GM12878 (cell line): ENCODE results near the gene CAVIN1. TPM values are rescaled to one million over a fixed set of nuclear protein-coding genes. Genes with fewer than 3 reads are reported as not detected.
A peak's percentile ranks its signal among the peaks of the same experiment; 100 is the strongest.

Experiments used
- CEBPB ChIP-seq, 2 experiments: fragments of 150-350 bp in 1 of 2; IDR thresholded peaks; 2 replicates each; pipeline ENCODE4 v1.6.1; 2012 to 2014; ENCODE audit warnings: low read depth in 2 of 2, low read length in 2 of 2, borderline replicate concordance in 1 of 2, inconsistent platforms in 1 of 2
- ETV6 ChIP-seq, 2 experiments: fragments of 450-650 bp in 1 of 2; IDR thresholded peaks in 1 of 2; conservative IDR thresholded peaks in 1 of 2; 2 replicates each; pipeline ENCODE4 v1.6.1; 2014; ENCODE audit warnings: antibody characterized with exemption in 1 of 2, borderline replicate concordance in 1 of 2, low read depth in 1 of 2, mild to moderate bottlenecking in 1 of 2, moderate library complexity in 1 of 2
- GABPA ChIP-seq: IDR thresholded peaks from 2 replicates; pipeline ENCODE4 v1.6.1; 2014; ENCODE audit warnings: antibody characterized with exemption, low read depth, mild to moderate bottlenecking, inconsistent platforms
- HDAC6 ChIP-seq: fragments of 200-600 bp; sonication (generic); IDR thresholded peaks from one replicate; pipeline ENCODE4 v1.8.0; 2017; ENCODE audit warnings: antibody characterized with exemption; ENCODE audit not compliant: unreplicated experiment
- KLF5 ChIP-seq: fragments of 450-650 bp; IDR thresholded peaks from 2 replicates; pipeline ENCODE4 v1.6.1; 2014; ENCODE audit warnings: mild to moderate bottlenecking; ENCODE audit not compliant: partially characterized antibody
- LARP7 ChIP-seq: fragments of 450-650 bp; IDR thresholded peaks from 2 replicates; pipeline ENCODE4 v1.6.1; 2017; ENCODE audit warnings: mild to moderate bottlenecking
- MTA3 ChIP-seq: IDR thresholded peaks from 2 replicates; pipeline ENCODE4 v1.6.1; 2012; ENCODE audit warnings: low read length, inconsistent platforms, borderline replicate concordance
- POU2F2 ChIP-seq: IDR thresholded peaks from 3 replicates; pipeline ENCODE4 v1.6.1; 2011; ENCODE audit warnings: low read depth, mild to moderate bottlenecking, low read length, borderline replicate concordance
- RBBP5 ChIP-seq: fragments of 200-600 bp; sonication (generic); conservative IDR thresholded peaks from 2 replicates; pipeline ENCODE4 v1.6.1; 2016
- RFX5 ChIP-seq: IDR thresholded peaks from 2 replicates; pipeline ENCODE4 v1.6.1; 2011; ENCODE audit warnings: low read depth, low read length, improper control_type of control experiment
- SREBF2 ChIP-seq: IDR thresholded peaks from 2 replicates; pipeline ENCODE4 v1.6.1; 2012; ENCODE audit warnings: mild to moderate bottlenecking, low read length
- STAT1 ChIP-seq: fragments of 450-650 bp; conservative IDR thresholded peaks from 2 replicates; pipeline ENCODE4 v1.6.1; 2014; ENCODE audit warnings: antibody characterized with exemption, mild to moderate bottlenecking
- TAF1 ChIP-seq: IDR thresholded peaks from 2 replicates; pipeline ENCODE4 v1.6.1; 2011; ENCODE audit warnings: mild to moderate bottlenecking, low read depth, low read length, borderline replicate concordance
- TCF3 ChIP-seq: IDR thresholded peaks from 2 replicates; pipeline ENCODE4 v1.6.1; 2012; ENCODE audit warnings: low read depth, mild to moderate bottlenecking, low read length, borderline replicate concordance; ENCODE audit not compliant: insufficient read depth
- polyA plus RNA-seq, 11 experiments: library from polyadenylated mRNA; depleted of rRNA in 4 of 11; unstranded in 6 of 11; stranded (reverse) in 5 of 11; fragments of >200 nt; fragmentation: Nextera tagmentation in 4 of 11; fragmentation: Illumina TruSeq in 1 of 11; extraction: Ambion mirVana in 4 of 11; extraction: Trizol in 1 of 11; gene quantifications; 1 replicate in 1 of 11; 2 replicates in 10 of 11; pipeline versions ENCODE4 v1.2.1 to v1.2.3, GENCODE V29; 2011 to 2016; ENCODE audit warnings: inconsistent platforms in 2 of 11, missing spikeins in 2 of 11, low read depth in 1 of 11
- total RNA-seq, 4 experiments: library from RNA; depleted of rRNA in 3 of 4; stranded (reverse); fragments of >200 nt in 3 of 4; fragmentation: Illumina TruSeq in 1 of 4; extraction: Trizol in 1 of 4; gene quantifications; 2 replicates each; pipeline versions ENCODE4 v1.2.1 to v1.2.3, GENCODE V29; 2013 to 2021
- TF ChIP-seq, protein P1 (sequence below): fragments of 450-650 bp; conservative IDR thresholded peaks from 2 replicates; pipeline ENCODE4 v1.6.1; 2017; ENCODE audit warnings: mild to moderate bottlenecking, moderate library complexity
- TF ChIP-seq, protein P2 (sequence below): IDR thresholded peaks from 2 replicates; pipeline ENCODE4 v1.6.1; 2011; ENCODE audit warnings: mild to moderate bottlenecking, low read depth, low read length, moderate library complexity; ENCODE audit not compliant: insufficient replicate concordance
- TF ChIP-seq, protein P3 (sequence below): fragments of 450-650 bp; IDR thresholded peaks from 2 replicates; pipeline ENCODE4 v1.6.1; 2016; ENCODE audit warnings: mild to moderate bottlenecking, moderate library complexity, borderline replicate concordance
- TF ChIP-seq, protein P4 (sequence below): IDR thresholded peaks from 2 replicates; pipeline ENCODE4 v1.6.1; 2011; ENCODE audit warnings: borderline replicate concordance, low read depth, mild to moderate bottlenecking, moderate library complexity, mixed read lengths, low read length; ENCODE audit not compliant: insufficient read depth; ENCODE audit errors: extremely low read length

CAVIN1 gene
- total and polyA plus RNA-seq, 10 of the 15 experiments (the other 5 are each of a cell fraction or from before 2014, with no cell fraction given): 0.03 to 1.1 (median 0.37) TPM

DNA sequence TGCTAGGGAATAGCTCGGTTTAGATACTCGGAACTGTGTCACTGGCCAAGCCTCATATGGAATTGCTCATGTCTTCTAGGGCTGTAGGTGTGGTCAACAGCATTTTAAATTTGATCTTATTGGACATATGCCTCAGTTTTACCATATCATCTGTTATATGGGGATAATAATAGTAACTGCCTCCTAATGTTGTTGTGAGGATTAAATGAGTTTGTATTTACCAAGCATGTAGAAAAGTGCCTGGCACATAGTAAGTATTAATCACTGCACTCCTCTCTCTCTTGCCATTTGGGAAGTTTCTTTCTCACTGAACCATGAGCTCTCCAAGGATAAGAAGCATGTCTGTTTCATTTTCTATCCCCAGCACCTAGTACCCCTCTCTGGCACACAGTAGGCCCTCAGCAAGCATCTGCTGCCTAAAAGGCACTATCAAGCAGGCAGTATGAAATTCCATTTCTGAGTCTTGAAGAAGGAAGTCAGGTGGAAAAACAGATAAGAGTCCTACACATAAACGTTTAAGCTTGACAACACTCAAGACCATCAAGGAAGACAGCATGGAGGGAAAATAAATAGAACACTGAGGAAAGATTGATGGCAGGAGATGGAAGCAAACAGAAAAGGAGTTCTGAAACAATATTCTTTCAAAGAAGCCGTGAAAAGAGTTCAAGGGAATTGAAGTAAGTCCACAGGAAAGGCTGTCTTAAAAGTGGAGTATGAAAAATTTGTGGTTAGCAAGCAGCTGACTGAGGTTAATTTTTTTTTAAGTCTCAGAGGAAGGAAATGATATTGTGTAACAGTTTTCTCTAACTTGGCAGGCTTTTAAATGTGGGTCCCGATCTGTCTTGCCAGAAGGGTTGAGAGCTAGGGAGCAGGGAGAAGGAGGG is 33.4 kb upstream of the CAVIN1 start (continued):
- TF ChIP-seq, protein P1, sequence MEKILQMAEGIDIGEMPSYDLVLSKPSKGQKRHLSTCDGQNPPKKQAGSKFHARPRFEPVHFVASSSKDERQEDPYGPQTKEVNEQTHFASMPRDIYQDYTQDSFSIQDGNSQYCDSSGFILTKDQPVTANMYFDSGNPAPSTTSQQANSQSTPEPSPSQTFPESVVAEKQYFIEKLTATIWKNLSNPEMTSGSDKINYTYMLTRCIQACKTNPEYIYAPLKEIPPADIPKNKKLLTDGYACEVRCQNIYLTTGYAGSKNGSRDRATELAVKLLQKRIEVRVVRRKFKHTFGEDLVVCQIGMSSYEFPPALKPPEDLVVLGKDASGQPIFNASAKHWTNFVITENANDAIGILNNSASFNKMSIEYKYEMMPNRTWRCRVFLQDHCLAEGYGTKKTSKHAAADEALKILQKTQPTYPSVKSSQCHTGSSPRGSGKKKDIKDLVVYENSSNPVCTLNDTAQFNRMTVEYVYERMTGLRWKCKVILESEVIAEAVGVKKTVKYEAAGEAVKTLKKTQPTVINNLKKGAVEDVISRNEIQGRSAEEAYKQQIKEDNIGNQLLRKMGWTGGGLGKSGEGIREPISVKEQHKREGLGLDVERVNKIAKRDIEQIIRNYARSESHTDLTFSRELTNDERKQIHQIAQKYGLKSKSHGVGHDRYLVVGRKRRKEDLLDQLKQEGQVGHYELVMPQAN: peak; percentile 52; the same call in 1 of the 2 replicates
- no peak for TF ChIP-seq LARP7
- TF ChIP-seq RBBP5: no peak
- TF ChIP-seq, protein P2, sequence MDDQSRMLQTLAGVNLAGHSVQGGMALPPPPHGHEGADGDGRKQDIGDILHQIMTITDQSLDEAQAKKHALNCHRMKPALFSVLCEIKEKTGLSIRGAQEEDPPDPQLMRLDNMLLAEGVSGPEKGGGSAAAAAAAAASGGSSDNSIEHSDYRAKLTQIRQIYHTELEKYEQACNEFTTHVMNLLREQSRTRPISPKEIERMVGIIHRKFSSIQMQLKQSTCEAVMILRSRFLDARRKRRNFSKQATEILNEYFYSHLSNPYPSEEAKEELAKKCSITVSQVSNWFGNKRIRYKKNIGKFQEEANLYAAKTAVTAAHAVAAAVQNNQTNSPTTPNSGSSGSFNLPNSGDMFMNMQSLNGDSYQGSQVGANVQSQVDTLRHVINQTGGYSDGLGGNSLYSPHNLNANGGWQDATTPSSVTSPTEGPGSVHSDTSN: no peak
- TF ChIP-seq HDAC6: no peak
- no peak; the same call in 1 of the 2 replicates for TF ChIP-seq MTA3
- TF ChIP-seq TCF3: no peak
- no peak for TF ChIP-seq TAF1
- no peak for TF ChIP-seq POU2F2
- TF ChIP-seq RFX5: no peak
- TF ChIP-seq, protein P3, sequence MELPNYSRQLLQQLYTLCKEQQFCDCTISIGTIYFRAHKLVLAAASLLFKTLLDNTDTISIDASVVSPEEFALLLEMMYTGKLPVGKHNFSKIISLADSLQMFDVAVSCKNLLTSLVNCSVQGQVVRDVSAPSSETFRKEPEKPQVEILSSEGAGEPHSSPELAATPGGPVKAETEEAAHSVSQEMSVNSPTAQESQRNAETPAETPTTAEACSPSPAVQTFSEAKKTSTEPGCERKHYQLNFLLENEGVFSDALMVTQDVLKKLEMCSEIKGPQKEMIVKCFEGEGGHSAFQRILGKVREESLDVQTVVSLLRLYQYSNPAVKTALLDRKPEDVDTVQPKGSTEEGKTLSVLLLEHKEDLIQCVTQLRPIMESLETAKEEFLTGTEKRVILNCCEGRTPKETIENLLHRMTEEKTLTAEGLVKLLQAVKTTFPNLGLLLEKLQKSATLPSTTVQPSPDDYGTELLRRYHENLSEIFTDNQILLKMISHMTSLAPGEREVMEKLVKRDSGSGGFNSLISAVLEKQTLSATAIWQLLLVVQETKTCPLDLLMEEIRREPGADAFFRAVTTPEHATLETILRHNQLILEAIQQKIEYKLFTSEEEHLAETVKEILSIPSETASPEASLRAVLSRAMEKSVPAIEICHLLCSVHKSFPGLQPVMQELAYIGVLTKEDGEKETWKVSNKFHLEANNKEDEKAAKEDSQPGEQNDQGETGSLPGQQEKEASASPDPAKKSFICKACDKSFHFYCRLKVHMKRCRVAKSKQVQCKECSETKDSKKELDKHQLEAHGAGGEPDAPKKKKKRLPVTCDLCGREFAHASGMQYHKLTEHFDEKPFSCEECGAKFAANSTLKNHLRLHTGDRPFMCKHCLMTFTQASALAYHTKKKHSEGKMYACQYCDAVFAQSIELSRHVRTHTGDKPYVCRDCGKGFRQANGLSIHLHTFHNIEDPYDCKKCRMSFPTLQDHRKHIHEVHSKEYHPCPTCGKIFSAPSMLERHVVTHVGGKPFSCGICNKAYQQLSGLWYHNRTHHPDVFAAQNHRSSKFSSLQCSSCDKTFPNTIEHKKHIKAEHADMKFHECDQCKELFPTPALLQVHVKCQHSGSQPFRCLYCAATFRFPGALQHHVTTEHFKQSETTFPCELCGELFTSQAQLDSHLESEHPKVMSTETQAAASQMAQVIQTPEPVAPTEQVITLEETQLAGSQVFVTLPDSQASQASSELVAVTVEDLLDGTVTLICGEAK: no peak
- TF ChIP-seq SREBF2: no peak
- peak; percentile 57 to 59; a peak in 2 of 4 replicates for TF ChIP-seq CEBPB (IDR thresholded peaks at IDR 0.05; ENCODE audit: borderline replicate concordance in 1 of 2, low read depth in 2 of 2, low read length in 2 of 2)
- TF ChIP-seq GABPA: 0 out of 2 replicates have a peak, but pooled peaks have one; percentile 27
- no peak for TF ChIP-seq KLF5
- TF ChIP-seq ETV6 (conservative IDR thresholded peaks at IDR 0.05 in 1 of 2, IDR thresholded peaks at IDR 0.05 in 1 of 2; ENCODE audit: borderline replicate concordance in 1 of 2, low read depth in 1 of 2): peak in 1 of 2 experiments; percentile 70; a peak in 1 of 4 replicates
- TF ChIP-seq, protein P4, sequence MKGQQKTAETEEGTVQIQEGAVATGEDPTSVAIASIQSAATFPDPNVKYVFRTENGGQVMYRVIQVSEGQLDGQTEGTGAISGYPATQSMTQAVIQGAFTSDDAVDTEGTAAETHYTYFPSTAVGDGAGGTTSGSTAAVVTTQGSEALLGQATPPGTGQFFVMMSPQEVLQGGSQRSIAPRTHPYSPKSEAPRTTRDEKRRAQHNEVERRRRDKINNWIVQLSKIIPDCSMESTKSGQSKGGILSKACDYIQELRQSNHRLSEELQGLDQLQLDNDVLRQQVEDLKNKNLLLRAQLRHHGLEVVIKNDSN: no peak
- TF ChIP-seq STAT1: no peak
